Breast epithelium (tissue), 4 donors: ENCODE measurements around the gene GALNT6. TPM values are rescaled to one million over a fixed set of nuclear protein-coding genes. Genes with fewer than 3 reads are reported as not detected.
A peak's percentile ranks its signal among the peaks of the same experiment; 100 is the strongest.

Experiments
- DNase-seq, 2 donors: peaks; one replicate each; pipeline ENCODE4 v3.0.0-alpha.2; 2019; ENCODE audit warnings: low spot score in 2 of 2
- H3K27ac ChIP-seq, 2 donors: fragments of 200-600 bp; sonication (generic) in 1 of 2; one replicate each; pipeline ENCODE4 v1.5.1; 2016 to 2019; ENCODE audit warnings: mild to moderate bottlenecking in 1 of 2
- H3K27me3 ChIP-seq, 2 donors: fragments of 200-600 bp; sonication (generic) in 1 of 2; one replicate each; pipeline versions ENCODE4 v1.5.1 to v1.6.0; 2017 to 2019; ENCODE audit warnings: control low read depth in 1 of 2, mild to moderate bottlenecking in 1 of 2
- H3K36me3 ChIP-seq: fragments of 200-600 bp; one replicate; pipeline ENCODE4 v1.5.1; 2019
- H3K4me1 ChIP-seq, 2 donors: fragments of 200-600 bp; sonication (generic); one replicate each; pipeline ENCODE4 v1.5.1; 2016 to 2019; ENCODE audit warnings: control low read depth in 1 of 2
- H3K4me3 ChIP-seq, 3 donors: fragments of 200-600 bp; sonication (generic); 1 replicate in 2 of 3; 2 replicates in 1 of 3; pipeline ENCODE4 v1.5.1; 2016 to 2019; ENCODE audit warnings: mild to moderate bottlenecking in 3 of 3, moderate library complexity in 2 of 3
- H3K9me3 ChIP-seq, 2 donors: fragments of 200-600 bp; sonication (generic) in 1 of 2; one replicate each; pipeline ENCODE4 v1.5.1; 2016 to 2019; ENCODE audit warnings: control low read depth in 1 of 2
- CTCF ChIP-seq, 3 donors: fragments of 450-650 bp; IDR thresholded peaks; one replicate each; pipeline ENCODE4 v1.5.1; 2016 to 2017; ENCODE audit warnings: antibody characterized with exemption in 3 of 3, mild to moderate bottlenecking in 3 of 3, moderate library complexity in 3 of 3
- POLR2A ChIP-seq: fragments of 450-650 bp; IDR thresholded peaks from one replicate; pipeline ENCODE4 v1.6.1; 2016; ENCODE audit warnings: antibody characterized with exemption, mild to moderate bottlenecking, moderate library complexity
- POLR2AphosphoS5 ChIP-seq, 3 donors: sonication (generic); formaldehyde crosslinking; IDR thresholded peaks; one replicate each; pipeline ENCODE4 v1.6.1; 2017; ENCODE audit warnings: antibody characterized with exemption in 3 of 3
- intact Hi-C: fragments of 100-400 bp; cut with DNase I; formaldehyde crosslinking; loops from one replicate; pipeline ENCODE4 v1.15.1; 2023; ENCODE audit warnings: low total_unique reads
- total RNA-seq, 3 donors: library from RNA; depleted of rRNA; stranded (reverse); fragments of >200 nt; gene quantifications; one replicate each; pipeline ENCODE4 v1.1.0, GENCODE V29; 2016

GALNT6 gene
- total RNA-seq, 3 donors from 2014 or later: 5.8 to 55.8 (median 48.2) TPM

- Histone ChIP-seq H3K4me3 (no peak overlapping the region), H3K27me3 (no peaks in the 10 kb centered on the region), H3K27ac (no peak overlapping the region), H3K36me3 (no peaks in the 10 kb centered on the region), H3K4me1 (no peaks in the 10 kb centered on the region), H3K9me3 (no peaks in the 10 kb centered on the region)
- no peak for DNase-seq
- intact Hi-C loops: no loop called here
- TF ChIP-seq POLR2A (no peak), CTCF (IDR thresholded peaks at IDR 0.05) (no peak), POLR2AphosphoS5 (IDR thresholded peaks at IDR 0.05) (no peak)
Observed at GRCh38 chr12:51330186-51330585, 61.0 kb downstream of the GALNT6 start.

GRCh38 chr12:51329742-51330141, 61.5 kb downstream of the GALNT6 start:
- TF ChIP-seq CTCF (IDR thresholded peaks at IDR 0.05) (no peak), POLR2AphosphoS5 (IDR thresholded peaks at IDR 0.05) (no peak), POLR2A (no peak)

GRCh38 chr12:51328587-51328986, 62.6 kb downstream of the GALNT6 start:
- no peaks in the 10 kb centered on the region for H3K4me1 ChIP-seq
- no peaks in the 10 kb centered on the region for H3K36me3 ChIP-seq
- intact Hi-C loops: no loop called here
- no peak for DNase-seq
- H3K9me3 ChIP-seq: no peaks in the 10 kb centered on the region
- TF ChIP-seq POLR2A: no peak
- no peak for TF ChIP-seq POLR2AphosphoS5 (IDR thresholded peaks at IDR 0.05)
- no peak for TF ChIP-seq CTCF (IDR thresholded peaks at IDR 0.05)
- no peak overlapping the region for H3K27ac ChIP-seq
- H3K27me3 ChIP-seq: no peaks in the 10 kb centered on the region
- H3K4me3 ChIP-seq: no peak overlapping the region

More at GRCh38 chr12:51329742-51330141, 61.5 kb downstream of the GALNT6 start:
- Histone ChIP-seq H3K27ac (no peak overlapping the region), H3K27me3 (no peaks in the 10 kb centered on the region), H3K9me3 (no peaks in the 10 kb centered on the region), H3K4me1 (no peaks in the 10 kb centered on the region), H3K4me3 (no peak overlapping the region), H3K36me3 (no peaks in the 10 kb centered on the region)
- intact Hi-C loops: no loop called here
- no peak for DNase-seq

- intact Hi-C loops: no loop called here
- Histone ChIP-seq H3K9me3 (no peaks in the 10 kb centered on the region), H3K36me3 (no peaks in the 10 kb centered on the region), H3K4me3 (no peak overlapping the region), H3K4me1 (no peaks in the 10 kb centered on the region), H3K27ac (peak overlapping the region; percentile 44 to 60), H3K27me3 (no peaks in the 10 kb centered on the region)
- TF ChIP-seq CTCF (IDR thresholded peaks at IDR 0.05) (no peak), POLR2A (no peak), POLR2AphosphoS5 (IDR thresholded peaks at IDR 0.05) (no peak)
- no peak for DNase-seq
Observed at GRCh38 chr12:51326698-51327439, 64.3 kb downstream of the GALNT6 start.

DNA sequence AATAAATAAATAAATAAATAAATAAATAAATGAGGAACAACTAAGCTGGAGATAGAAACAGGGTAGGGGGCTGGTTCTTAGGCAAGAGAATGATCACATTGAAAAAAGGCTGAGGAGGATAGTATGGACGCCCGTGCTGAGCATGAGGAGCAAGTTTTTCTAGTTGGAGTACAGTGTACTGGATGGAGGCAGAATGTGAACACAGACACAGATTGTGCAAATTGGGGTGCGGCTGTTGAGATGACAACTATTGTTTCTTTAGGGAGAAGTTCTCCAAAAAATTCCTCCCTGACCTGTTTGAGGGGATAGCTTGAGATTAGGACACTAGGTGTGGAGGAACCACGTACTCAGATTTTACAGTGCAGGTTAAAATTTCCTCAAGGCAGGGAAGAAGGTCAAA, 66.3 kb downstream of the GALNT6 start:
- Histone ChIP-seq H3K4me3 (no peak overlapping the region), H3K27ac (peak overlapping the region; percentile 21 to 68), H3K4me1 (no peaks in the 10 kb centered on the region), H3K27me3 (no peaks in the 10 kb centered on the region), H3K9me3 (no peaks in the 10 kb centered on the region), H3K36me3 (no peaks in the 10 kb centered on the region)
- TF ChIP-seq POLR2AphosphoS5 (IDR thresholded peaks at IDR 0.05): peak in 1 of 3 donors; percentile 17
- TF ChIP-seq POLR2A: no peak
- peak in 1 of 2 donors; percentile 28 for DNase-seq
- intact Hi-C loops: no loop called here
